H9 (cell line): ENCODE results near the gene CMTM5. TPM values are rescaled to one million over a fixed set of nuclear protein-coding genes. Genes with fewer than 3 reads are reported as not detected.
A peak's percentile ranks its signal among the peaks of the same experiment; 100 is the strongest.

Source experiments
- DNase-seq: peaks from one replicate; pipeline ENCODE4 v3.0.0-alpha.2; 2017
- H2AFZ ChIP-seq: one replicate; pipeline ENCODE4 v1.6.1; 2013; ENCODE audit warnings: mild to moderate bottlenecking, low read length, control low read depth, moderate library complexity
- H2AK5ac ChIP-seq: 2 replicates; pipeline ENCODE4 v1.6.1; 2013; ENCODE audit warnings: low read length, control low read depth, mixed read lengths; ENCODE audit not compliant: insufficient read length
- H2BK120ac ChIP-seq: one replicate; pipeline ENCODE4 v1.6.1; 2013; ENCODE audit warnings: low read depth, mild to moderate bottlenecking, low read length, control low read depth, inconsistent platforms; ENCODE audit not compliant: poor library complexity, severe bottlenecking
- H2BK12ac ChIP-seq: 2 replicates; pipeline ENCODE4 v1.6.1; 2013; ENCODE audit warnings: low read length, control low read depth, mixed read lengths, low read depth; ENCODE audit not compliant: insufficient read length
- H2BK15ac ChIP-seq: 2 replicates; pipeline ENCODE4 v1.6.1; 2013; ENCODE audit warnings: low read depth, low read length, control low read depth
- H2BK20ac ChIP-seq: one replicate; pipeline ENCODE4 v1.6.1; 2013; ENCODE audit warnings: low read depth, mild to moderate bottlenecking, low read length, control low read depth, inconsistent platforms; ENCODE audit not compliant: poor library complexity, severe bottlenecking
- H2BK5ac ChIP-seq: 2 replicates; pipeline ENCODE4 v1.6.1; 2013; ENCODE audit warnings: low read length, control low read depth, mixed read lengths; ENCODE audit not compliant: insufficient read length
- H3K14ac ChIP-seq: 2 replicates; pipeline ENCODE4 v1.6.1; 2013; ENCODE audit warnings: low read length, control low read depth; ENCODE audit not compliant: insufficient read depth
- H3K18ac ChIP-seq: 2 replicates; pipeline ENCODE4 v1.6.1; 2013; ENCODE audit warnings: low read depth, mild to moderate bottlenecking, mixed read lengths, low read length, control low read depth; ENCODE audit not compliant: insufficient read length
- H3K23ac ChIP-seq: 2 replicates; pipeline ENCODE4 v1.6.1; 2013; ENCODE audit warnings: low read length, control low read depth, mixed read lengths, low read depth; ENCODE audit not compliant: insufficient read length
- H3K23me2 ChIP-seq: 2 replicates; pipeline ENCODE4 v1.6.1; 2013; ENCODE audit warnings: low read depth, mild to moderate bottlenecking, mixed read lengths, low read length, control low read depth; ENCODE audit not compliant: insufficient read length, poor library complexity, severe bottlenecking
- H3K27ac ChIP-seq: 2 replicates; pipeline ENCODE4 v1.5.1; 2013; ENCODE audit warnings: low read length, control low read depth, mixed read lengths, low read depth; ENCODE audit not compliant: insufficient read length
- H3K27me3 ChIP-seq: 2 replicates; pipeline ENCODE4 v1.6.1; 2013; ENCODE audit warnings: low read length, control low read depth, inconsistent platforms; ENCODE audit not compliant: insufficient read depth
- H3K4ac ChIP-seq: 2 replicates; pipeline ENCODE4 v1.6.1; 2013; ENCODE audit warnings: low read depth, mild to moderate bottlenecking, control low read depth, inconsistent platforms, low read length, moderate library complexity
- H3K4me1 ChIP-seq: 2 replicates; pipeline ENCODE4 v1.6.1; 2013; ENCODE audit warnings: low read length, control low read depth, inconsistent platforms; ENCODE audit not compliant: insufficient read depth
- H3K4me2 ChIP-seq: 2 replicates; pipeline ENCODE4 v1.6.1; 2013; ENCODE audit warnings: low read length, control low read depth, mixed read lengths; ENCODE audit not compliant: insufficient read length, insufficient read depth
- H3K56ac ChIP-seq: 2 replicates; pipeline ENCODE4 v1.6.1; 2013; ENCODE audit warnings: low read depth, mild to moderate bottlenecking, mixed read lengths, low read length, control low read depth; ENCODE audit not compliant: insufficient read length
- H3K79me1 ChIP-seq: 2 replicates; pipeline ENCODE4 v1.6.1; 2013; ENCODE audit warnings: low read depth, mild to moderate bottlenecking, moderate library complexity, low read length, control low read depth, inconsistent platforms; ENCODE audit not compliant: insufficient read depth, poor library complexity, severe bottlenecking
- H3K79me2 ChIP-seq: 2 replicates; pipeline ENCODE4 v1.6.1; 2013; ENCODE audit warnings: low read length, control low read depth, inconsistent platforms; ENCODE audit not compliant: insufficient read depth
- H3K9ac ChIP-seq: 2 replicates; pipeline ENCODE4 v1.6.1; 2013; ENCODE audit warnings: low read length, control low read depth, mixed read lengths; ENCODE audit not compliant: insufficient read length; ENCODE audit errors: extremely low read depth
- H3K9me3 ChIP-seq: one replicate; pipeline ENCODE4 v1.6.1; 2013; ENCODE audit warnings: low read depth, low read length, inconsistent platforms; ENCODE audit not compliant: control insufficient read depth
- H3T11ph ChIP-seq: one replicate; pipeline ENCODE4 v1.6.1; 2013; ENCODE audit warnings: mild to moderate bottlenecking, low read length, control low read depth, inconsistent platforms
- H4K20me1 ChIP-seq: one replicate; pipeline ENCODE4 v1.6.1; 2013; ENCODE audit not compliant: control insufficient read depth, insufficient read length, insufficient read depth
- H4K5ac ChIP-seq: 2 replicates; pipeline ENCODE4 v1.6.1; 2013; ENCODE audit warnings: low read depth, mild to moderate bottlenecking, mixed read lengths, low read length, control low read depth; ENCODE audit not compliant: insufficient read length
- H4K8ac ChIP-seq: replicated peaks from 2 replicates; pipeline ENCODE4 v1.6.1; 2013; ENCODE audit warnings: low read length, control low read depth, mixed read lengths, low read depth; ENCODE audit not compliant: insufficient read length
- H4K91ac ChIP-seq: 2 replicates; pipeline ENCODE4 v1.6.1; 2013; ENCODE audit warnings: low read depth, mild to moderate bottlenecking, moderate library complexity, mixed read lengths, low read length, control low read depth; ENCODE audit not compliant: insufficient read length
- H3K27ac Mint-ChIP-seq, 3 experiments: 2 replicates in 2 of 3; 3 replicates in 1 of 3; pipeline ENCODE4 v1.8.0; 2020 to 2021; ENCODE audit warnings: mixed read lengths in 3 of 3, mild to moderate bottlenecking in 1 of 3, moderate library complexity in 1 of 3
- H3K27me3 Mint-ChIP-seq: 2 replicates; pipeline ENCODE4 v1.8.0; 2021; ENCODE audit warnings: low read depth, mild to moderate bottlenecking, moderate library complexity, mixed read lengths
- H3K36me3 Mint-ChIP-seq, 3 experiments: 2 replicates in 2 of 3; 3 replicates in 1 of 3; pipeline ENCODE4 v1.8.0; 2020 to 2021; ENCODE audit warnings: low read depth in 3 of 3, mixed read lengths in 3 of 3; ENCODE audit not compliant: insufficient read depth in 1 of 3
- H3K4me1 Mint-ChIP-seq, 2 experiments: 2 replicates each; pipeline ENCODE4 v1.8.0; 2020; ENCODE audit warnings: mixed read lengths in 2 of 2
- H3K4me3 Mint-ChIP-seq, 2 experiments: 2 replicates in 1 of 2; 3 replicates in 1 of 2; pipeline ENCODE4 v1.8.0; 2020 to 2021; ENCODE audit warnings: mild to moderate bottlenecking in 2 of 2, mixed read lengths in 2 of 2, moderate library complexity in 1 of 2
- H3K9me3 Mint-ChIP-seq, 2 experiments: 2 replicates in 1 of 2; 3 replicates in 1 of 2; pipeline ENCODE4 v1.8.0; 2020; ENCODE audit warnings: mild to moderate bottlenecking in 2 of 2, mixed read lengths in 2 of 2, moderate library complexity in 1 of 2
- CTCF ChIP-seq: fragments of 200-600 bp; sonication (generic); conservative IDR thresholded peaks from 3 replicates; pipeline ENCODE4 v1.8.0; 2021; ENCODE audit warnings: antibody characterized with exemption, mild to moderate bottlenecking
- WGBS: extraction: QIAGEN DNeasy Blood & Tissue Kit; methylation state at CpG from one replicate; pipeline ENCODE4 v1.1.7; 2013; ENCODE audit warnings: missing lambda C conversion rate, low lambda C conversion rate, mixed read lengths; ENCODE audit not compliant: insufficient read length; ENCODE audit errors: extremely low coverage; 5-methylcytosine and 5-hydroxymethylcytosine counted together
- total RNA-seq: library from RNA; stranded (reverse); gene quantifications from 2 replicates; pipeline ENCODE4 v1.2.1, GENCODE V29; 2021

CMTM5 gene
- total RNA-seq, 1 experiment from 2014 or later, result not detected

- Mint-ChIP-seq H3K4me3 (peak overlapping the region in 1 of 2 experiments; percentile 19; a peak in 1 of 5 replicates), H3K27me3 (peaks cover 63% of the 10 kb centered on the region), H3K36me3 (no peaks in the 10 kb centered on the region), H3K9me3 (no peaks in the 10 kb centered on the region), H3K27ac (no peak overlapping the region), H3K4me1 (peaks cover 14 to 23% of the 10 kb centered on the region in 2 experiments)
- Histone ChIP-seq H3K9ac (no peak overlapping the region), H3K79me2 (no peaks in the 10 kb centered on the region), H2BK12ac (no peak overlapping the region), H3K79me1 (no peaks in the 10 kb centered on the region), H4K91ac (no peak overlapping the region), H3K14ac (no peak overlapping the region), H2BK20ac (no peak overlapping the region), H3K9me3 (no peaks in the 10 kb centered on the region), H3K18ac (no peak overlapping the region), H3K27me3 (no peaks in the 10 kb centered on the region), H4K8ac (no peak overlapping the region), H4K5ac (no peak overlapping the region), H4K20me1 (no peaks in the 10 kb centered on the region), H3K27ac (no peak overlapping the region), H2BK5ac (no peak overlapping the region), H3K23ac (no peak overlapping the region), H2BK15ac (no peak overlapping the region), H3T11ph (no peak overlapping the region), H3K4me1 (no peaks in the 10 kb centered on the region), H2AK5ac (no peak overlapping the region), H3K23me2 (no peaks in the 10 kb centered on the region), H3K4ac (no peak overlapping the region), H3K56ac (no peak overlapping the region), H3K4me2 (no peak overlapping the region), H2BK120ac (no peak overlapping the region), H2AFZ (no peak overlapping the region)
- no CpG with 5 or more reads among the region's 13 CpGs for WGBS
- DNase-seq, result no peak
- no peak for TF ChIP-seq CTCF
Observed at GRCh38 chr14:23405516-23406025, 28.7 kb downstream of the CMTM5 start.
